ENCODE data around the gene TRPM3.
"Not testable (repeated sequence)": the region's sequence is repeated elsewhere in the genome, so short reads cannot be mapped to it uniquely, and the experiment has no call there.

The TRPM3 gene

DNA sequence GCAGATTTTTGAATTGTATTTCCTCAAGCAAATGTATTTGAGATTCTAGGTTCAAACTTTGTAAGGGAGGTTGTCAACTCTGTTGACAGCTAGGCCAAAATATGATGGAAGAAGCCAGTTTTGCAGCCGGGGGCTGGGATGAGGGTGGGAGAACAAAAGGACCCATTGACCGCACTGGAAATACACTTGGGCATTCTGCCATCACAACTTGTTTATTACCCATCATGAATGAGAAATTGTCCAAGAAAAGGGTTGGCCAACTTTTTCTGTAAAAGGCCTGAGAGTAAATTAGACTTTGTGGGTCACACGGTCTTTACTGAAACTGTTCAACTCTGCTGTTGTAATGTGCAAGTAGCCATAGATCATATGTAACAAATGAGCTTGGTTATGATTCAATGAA, 485.6 kb downstream of the TRPM3 start:
- H3K4me3 ChIP-seq (ENCODE audit: low read depth, low read length) = no peak overlapping the region
- TF ChIP-seq CTCF (IDR thresholded peaks at IDR 0.05; ENCODE audit: low read depth, low read length) = no peak

DNA sequence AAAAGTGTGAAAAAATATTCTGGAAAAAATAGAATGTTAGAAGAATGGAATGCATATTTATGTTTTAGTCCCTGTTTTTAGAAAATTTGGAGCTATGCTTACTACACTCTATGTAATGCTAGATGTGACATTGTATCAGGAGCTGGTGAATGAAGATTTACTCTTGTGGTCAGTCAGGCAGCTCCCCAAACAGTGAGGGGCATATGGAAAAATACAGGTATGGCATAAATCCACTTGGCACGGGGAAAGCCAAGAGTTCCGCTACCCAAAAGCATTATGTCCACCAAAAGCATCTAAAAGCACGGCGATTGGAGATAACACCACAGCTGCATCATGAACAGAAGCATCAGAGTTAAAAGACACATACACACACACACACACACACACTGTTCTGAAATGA, 486.7 kb downstream of the TRPM3 start:
- no peak for TF ChIP-seq CTCF (IDR thresholded peaks at IDR 0.05; ENCODE audit: low read depth, low read length)
- H3K4me3 ChIP-seq (ENCODE audit: low read depth, low read length) = no peak overlapping the region

DNA sequence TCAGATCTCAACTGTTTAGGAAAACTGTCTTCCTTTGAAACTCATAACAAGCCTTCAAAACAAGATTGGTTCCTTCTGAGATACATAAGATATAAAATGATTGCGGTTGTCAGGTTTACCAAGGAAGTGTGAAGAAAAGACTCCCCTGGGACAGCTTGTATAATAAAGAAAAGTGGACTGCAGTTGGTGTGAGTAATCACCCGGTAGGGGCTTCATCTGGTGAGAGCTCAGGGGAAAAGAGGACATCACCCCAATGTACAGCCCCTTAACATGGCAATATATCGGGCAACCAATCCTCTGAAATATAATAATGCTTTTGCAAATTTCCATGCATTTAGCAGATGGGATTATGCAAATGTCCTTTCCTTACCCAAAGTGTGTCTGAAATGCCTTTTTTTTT, 490.4 kb downstream of the TRPM3 start:
- H3K4me3 ChIP-seq (ENCODE audit: low read depth, low read length) = no peak overlapping the region
- TF ChIP-seq CTCF (IDR thresholded peaks at IDR 0.05; ENCODE audit: low read depth, low read length) = no peak

DNA sequence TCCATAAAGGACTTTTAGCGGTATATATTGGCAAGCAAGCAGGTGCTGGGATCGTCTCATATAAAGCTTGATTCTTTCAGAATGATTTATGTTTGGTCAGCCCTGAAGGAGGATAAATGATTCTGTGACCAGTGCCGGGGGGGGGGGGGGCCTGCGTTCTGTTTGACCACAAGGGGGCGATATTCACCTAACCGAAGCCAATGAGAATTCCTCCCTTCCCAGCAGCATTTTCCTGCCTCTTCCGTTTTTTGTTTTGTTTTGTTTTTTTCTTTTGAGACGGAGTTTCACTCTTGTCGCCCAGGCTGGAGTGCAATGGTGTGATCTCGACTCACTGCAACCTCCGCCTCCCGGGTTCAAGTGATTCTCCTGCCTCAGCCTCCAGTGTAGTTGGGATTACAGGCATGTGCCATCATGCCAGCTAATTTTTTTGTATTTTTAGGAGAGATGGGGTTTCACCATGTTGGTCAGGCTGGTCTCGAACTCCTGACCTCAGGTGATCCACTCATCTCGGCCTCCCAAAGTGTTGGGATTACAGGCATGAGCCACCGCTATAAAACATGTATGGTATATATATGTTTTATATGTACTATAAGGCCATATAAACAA, 492.2 kb downstream of the TRPM3 start:
- not testable (repeated sequence) for H3K4me3 ChIP-seq (ENCODE audit: low read depth, low read length)

GRCh38 chr9:70625078-70625477, 496.3 kb downstream of the TRPM3 start:
- H3K4me3 ChIP-seq (ENCODE audit: low read depth, low read length) = no peak overlapping the region
- no peak for TF ChIP-seq CTCF (IDR thresholded peaks at IDR 0.05; ENCODE audit: low read depth, low read length)

GRCh38 chr9:70618784-70619183, 502.6 kb downstream of the TRPM3 start:
- TF ChIP-seq CTCF (IDR thresholded peaks at IDR 0.05; ENCODE audit: low read depth, low read length) = no peak

GRCh38 chr9:70617033-70617828, 504.2 kb downstream of the TRPM3 start:
- H3K4me3 ChIP-seq (ENCODE audit: low read depth, low read length) = no peak overlapping the region
- TF ChIP-seq CTCF (IDR thresholded peaks at IDR 0.05; ENCODE audit: low read depth, low read length) = no peak

More at GRCh38 chr9:70618784-70619183, 502.6 kb downstream of the TRPM3 start:
- H3K4me3 ChIP-seq (ENCODE audit: low read depth, low read length) = no peak overlapping the region

All from WI38 (cell line).